Measurements from ENCODE around the gene CD151.

CD151 gene

GRCh38 chr11:815675-816432, 16.9 kb upstream of the CD151 start:
- no peak for DNase-seq (ENCODE audit: low read depth, low spot score)

GRCh38 chr11:816433-816779, 16.3 kb upstream of the CD151 start:
- peak; percentile 30 for DNase-seq (ENCODE audit: low read depth, low spot score)

GRCh38 chr11:818396-819128, 14.2 kb upstream of the CD151 start, which contains the start of gene PNPLA2:
TSS of gene PNPLA2 (plus strand) at chr11:818914. CDS start at chr11:819719, 805 bp downstream.
- DNase-seq (ENCODE audit: low read depth, low spot score) = no peak

GRCh38 chr11:819129-819931, 13.4 kb upstream of the CD151 start:
- peak; percentile 83 for DNase-seq (ENCODE audit: low read depth, low spot score)

GRCh38 chr11:819943-820649, 12.7 kb upstream of the CD151 start:
- DNase-seq (ENCODE audit: low read depth, low spot score) = peak; percentile 59

- DNase-seq (ENCODE audit: low read depth, low spot score) = no peak
Observed at GRCh38 chr11:820655-821511, 11.9 kb upstream of the CD151 start.

- no peak for DNase-seq (ENCODE audit: low read depth, low spot score)
Observed at GRCh38 chr11:821512-822371, 11.0 kb upstream of the CD151 start.

- DNase-seq (ENCODE audit: low read depth, low spot score) = no peak
Observed at GRCh38 chr11:823441-824291, 9.1 kb upstream of the CD151 start.

GRCh38 chr11:824292-824880, 8.4 kb upstream of the CD151 start:
- DNase-seq (ENCODE audit: low read depth, low spot score) = peak; percentile 45

- DNase-seq (ENCODE audit: low read depth, low spot score) = no peak
Observed at GRCh38 chr11:824942-825341, 7.8 kb upstream of the CD151 start.

GRCh38 chr11:825366-826226, 7.2 kb upstream of the CD151 start:
- DNase-seq (ENCODE audit: low read depth, low spot score) = no peak

- no peak for DNase-seq (ENCODE audit: low read depth, low spot score)
Observed at GRCh38 chr11:826227-826621, 6.5 kb upstream of the CD151 start.

GRCh38 chr11:826836-827145, 6.0 kb upstream of the CD151 start:
- no peak for DNase-seq (ENCODE audit: low read depth, low spot score)

GRCh38 chr11:827146-827896, 5.4 kb upstream of the CD151 start:
- DNase-seq (ENCODE audit: low read depth, low spot score) = peak; percentile 50

GRCh38 chr11:827897-828192, 4.9 kb upstream of the CD151 start, which contains the start of gene CRACR2B:
TSS of gene CRACR2B (plus strand) at chr11:827919. CDS start at chr11:828608, 689 bp downstream.
- DNase-seq (ENCODE audit: low read depth, low spot score) = no peak

GRCh38 chr11:828506-829175, 4.1 kb upstream of the CD151 start:
- peak; percentile 70 for DNase-seq (ENCODE audit: low read depth, low spot score)
